Pancreas (tissue), 10 donors: ENCODE measurements around the gene PRL. TPM values are rescaled to one million over a fixed set of nuclear protein-coding genes. Genes with fewer than 3 reads are reported as not detected.

ENCODE experiments used
- ATAC-seq, 4 donors: fragments of 200-7000 bp; cut with Tn5 transposase; one replicate each; pipeline versions ENCODE4 v1.8.0 to v1.9.1; 2020; ENCODE audit warnings: mild to moderate bottlenecking in 4 of 4, moderate library complexity in 4 of 4
- DNase-seq, 6 donors: peaks; one replicate each; pipeline ENCODE4 v3.0.0-alpha.2; 2020
- FAIRE-seq: peaks from 2 replicates; lab custom pipeline; 2012; peaks lifted over from hg19 to GRCh38; lab: Jason Lieb, UNC
- H3K27ac ChIP-seq, 4 donors: fragments of 200-600 bp; sonication (generic); 1 replicate in 3 of 4; 2 replicates in 1 of 4; pipeline versions ENCODE4 v1.5.0 to v1.8.0; 2020
- H3K27me3 ChIP-seq, 4 donors: fragments of 200-600 bp; one replicate each; pipeline ENCODE4 v1.8.0; 2021
- H3K36me3 ChIP-seq, 3 donors: fragments of 200-600 bp; sonication (generic) in 1 of 3; one replicate each; pipeline versions ENCODE4 v1.5.0 to v1.8.0; 2020 to 2021
- H3K4me1 ChIP-seq, 3 donors: fragments of 200-600 bp; one replicate each; pipeline ENCODE4 v1.8.0; 2021
- H3K4me3 ChIP-seq, 4 donors: fragments of 200-600 bp; sonication (generic) in 2 of 4; one replicate each; pipeline versions ENCODE4 v1.5.0 to v1.8.0; 2020 to 2021
- H3K9me3 ChIP-seq, 4 donors: fragments of 200-600 bp; one replicate each; pipeline ENCODE4 v1.8.0; 2021
- WGBS, 2 donors: extraction: QIAGEN DNeasy Blood & Tissue Kit; methylation state at CpG; one replicate each; pipeline ENCODE4 v1.1.7; 2013; 5-methylcytosine and 5-hydroxymethylcytosine counted together
- intact Hi-C, 3 donors: fragments of 100-400 bp; cut with DNase I; formaldehyde crosslinking; loops; one replicate each; pipeline versions ENCODE4 v1.11.1 to v1.14.2; 2022
- polyA plus RNA-seq, 2 donors: library from polyadenylated mRNA; stranded (reverse); fragments of 200-250 nt; gene quantifications; one replicate each; pipeline ENCODE4 v1.2.3, GENCODE V29; 2013
- total RNA-seq, 6 donors: library from RNA; stranded (reverse); fragmentation: NEBNext Ultra II Directional in 4 of 6; extraction: Animal tissue kit (Norgen Biotek cat#: 25700) in 4 of 6; gene quantifications; one replicate each; pipeline versions ENCODE4 v1.2.1 to v1.2.4, GENCODE V29; 2021 to 2023
- TF ChIP-seq, protein P1 (sequence below), 4 donors: fragments of 200-600 bp; sonication (generic) in 3 of 4; IDR thresholded peaks; one replicate each; pipeline versions ENCODE4 v1.5.0 to v1.8.0; 2021; ENCODE audit warnings: antibody characterized with exemption in 4 of 4
- donor health status: healthy with polysubstance abuse.
- donor health status: DM: no; HTN: no; CAD: no; lungs with moderate emphysema.
- donor health status: DM: no; HTN: no; CAD: no.
- donor health status: control.
- donor health status: control.
- donor health status: Bipolar disorder and iron deficiency.
- donor health status: DM: yes; HTN: yes; CAD: no.
- donor health status: DM: no; HTN: no; CAD: no.
- donor health status: DM: no; HTN: no; CAD: no.
- donor health status: DM: yes; HTN: yes; CAD: no.

PRL gene
- total and polyA plus RNA-seq, 8 donors = not detected

DNA sequence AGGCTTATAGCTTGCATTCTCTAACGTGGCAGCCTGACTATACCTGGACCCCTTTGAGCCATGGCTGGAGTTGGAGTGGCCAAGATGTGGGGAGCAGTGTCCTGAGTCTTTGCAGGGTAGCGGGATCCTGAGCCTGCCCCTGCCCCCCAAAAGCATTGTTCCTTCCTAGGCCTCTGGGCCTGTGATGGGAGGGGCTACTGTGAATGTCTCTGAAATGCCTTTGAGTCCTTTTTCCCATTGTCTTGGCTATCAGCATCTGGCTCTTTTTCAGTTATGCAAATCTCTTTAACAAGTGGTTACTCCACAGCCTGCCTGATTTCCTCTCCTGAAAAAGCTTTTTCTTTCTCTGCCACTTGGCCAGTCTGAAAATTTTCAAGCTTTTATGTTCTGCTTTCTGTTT, 17.0 kb upstream of the PRL start:
- Histone ChIP-seq H3K4me1 (no peaks in the 10 kb centered on the region), H3K9me3 (peaks cover 0 to 6% (median 0%) of the 10 kb centered on the region in 4 donors), H3K4me3 (no peak overlapping the region), H3K36me3 (no peaks in the 10 kb centered on the region), H3K27me3 (no peaks in the 10 kb centered on the region), H3K27ac (no peak overlapping the region)
- ATAC-seq (no peak), DNase-seq (no peak), FAIRE-seq (no peak)
- TF ChIP-seq, protein P1, sequence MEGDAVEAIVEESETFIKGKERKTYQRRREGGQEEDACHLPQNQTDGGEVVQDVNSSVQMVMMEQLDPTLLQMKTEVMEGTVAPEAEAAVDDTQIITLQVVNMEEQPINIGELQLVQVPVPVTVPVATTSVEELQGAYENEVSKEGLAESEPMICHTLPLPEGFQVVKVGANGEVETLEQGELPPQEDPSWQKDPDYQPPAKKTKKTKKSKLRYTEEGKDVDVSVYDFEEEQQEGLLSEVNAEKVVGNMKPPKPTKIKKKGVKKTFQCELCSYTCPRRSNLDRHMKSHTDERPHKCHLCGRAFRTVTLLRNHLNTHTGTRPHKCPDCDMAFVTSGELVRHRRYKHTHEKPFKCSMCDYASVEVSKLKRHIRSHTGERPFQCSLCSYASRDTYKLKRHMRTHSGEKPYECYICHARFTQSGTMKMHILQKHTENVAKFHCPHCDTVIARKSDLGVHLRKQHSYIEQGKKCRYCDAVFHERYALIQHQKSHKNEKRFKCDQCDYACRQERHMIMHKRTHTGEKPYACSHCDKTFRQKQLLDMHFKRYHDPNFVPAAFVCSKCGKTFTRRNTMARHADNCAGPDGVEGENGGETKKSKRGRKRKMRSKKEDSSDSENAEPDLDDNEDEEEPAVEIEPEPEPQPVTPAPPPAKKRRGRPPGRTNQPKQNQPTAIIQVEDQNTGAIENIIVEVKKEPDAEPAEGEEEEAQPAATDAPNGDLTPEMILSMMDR (IDR thresholded peaks at IDR 0.05) = no peak
- intact Hi-C loops = no loop called here
- 92 to 97% methylated on average over 2 of the region's 2 CpGs for WGBS, 2 donors

DNA sequence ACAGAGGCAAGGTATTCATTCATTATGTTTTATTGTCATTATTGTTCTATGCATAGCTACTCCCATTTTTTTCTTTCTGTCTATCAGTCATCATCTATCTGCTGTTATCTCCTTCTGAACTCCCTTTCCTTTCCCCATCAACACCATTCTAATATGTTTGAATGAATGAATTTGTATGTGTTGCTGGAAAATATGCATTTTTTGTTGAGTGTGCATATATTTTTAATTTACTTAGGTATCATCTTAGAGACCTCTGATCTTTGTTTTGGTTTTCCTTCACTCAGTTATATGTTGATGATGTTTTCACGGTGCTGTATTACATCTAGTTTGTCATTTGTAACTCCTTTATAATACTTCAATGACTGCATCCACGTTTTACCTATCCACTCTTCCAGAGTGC, 12.1 kb upstream of the PRL start:
- Histone ChIP-seq H3K4me1 (no peaks in the 10 kb centered on the region), H3K4me3 (no peak overlapping the region), H3K27ac (no peak overlapping the region), H3K9me3 (peaks cover 0 to 6% (median 0%) of the 10 kb centered on the region in 4 donors), H3K27me3 (no peaks in the 10 kb centered on the region), H3K36me3 (no peaks in the 10 kb centered on the region)
- FAIRE-seq = no peak
- TF ChIP-seq, protein P1 (IDR thresholded peaks at IDR 0.05) = no peak
- no peak for DNase-seq
- 59 to 73% methylated on average over 2 of the region's 2 CpGs for WGBS, 2 donors
- ATAC-seq = no peak
- intact Hi-C loops = no loop called here

DNA sequence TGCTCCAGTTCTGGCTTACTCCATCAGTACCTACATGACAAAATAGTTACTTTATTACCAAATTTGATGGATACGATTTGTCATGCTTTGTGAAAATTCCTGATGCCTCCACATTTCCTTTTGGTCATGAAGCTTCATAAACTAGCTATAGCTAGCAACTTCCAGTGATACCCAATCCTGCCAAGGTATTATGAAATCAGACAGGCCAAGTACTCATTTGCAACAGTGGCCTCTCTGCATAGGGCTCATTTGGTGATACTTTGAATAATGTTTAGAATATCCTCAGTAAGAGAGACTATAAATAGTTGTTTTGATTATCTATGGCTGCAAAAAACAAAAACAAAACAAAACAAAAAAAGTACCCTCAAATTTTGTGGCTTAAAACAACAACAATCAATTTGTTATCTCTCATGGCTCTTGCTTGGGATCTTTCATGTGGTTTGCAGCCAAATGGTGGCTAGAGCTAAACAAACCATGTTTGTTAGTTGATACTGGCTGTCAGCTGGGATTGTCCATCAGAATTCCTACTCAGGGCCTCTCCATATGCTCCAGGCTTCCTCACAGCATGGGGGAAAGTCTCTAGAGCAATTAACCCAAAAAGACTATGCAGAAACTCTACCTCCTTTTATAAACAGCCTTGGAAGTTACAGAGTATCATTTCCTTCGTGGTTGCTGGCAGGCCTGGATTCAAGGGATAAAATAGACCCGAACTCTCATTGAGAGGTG, 10.1 kb upstream of the PRL start:
- ATAC-seq = no peak
- H3K4me1 ChIP-seq = no peaks in the 10 kb centered on the region
- no peak overlapping the region for H3K4me3 ChIP-seq
- no peak for FAIRE-seq
- H3K9me3 ChIP-seq = peaks cover 0 to 6% (median 0%) of the 10 kb centered on the region in 4 donors
- intact Hi-C loops = no loop called here
- WGBS, 2 donors = 91 to 95% methylated on average over 3 of the region's 3 CpGs
- no peak for DNase-seq
- H3K36me3 ChIP-seq = no peaks in the 10 kb centered on the region
- H3K27ac ChIP-seq = no peak overlapping the region
- TF ChIP-seq, protein P1 (IDR thresholded peaks at IDR 0.05) = no peak
- H3K27me3 ChIP-seq = no peaks in the 10 kb centered on the region

DNA sequence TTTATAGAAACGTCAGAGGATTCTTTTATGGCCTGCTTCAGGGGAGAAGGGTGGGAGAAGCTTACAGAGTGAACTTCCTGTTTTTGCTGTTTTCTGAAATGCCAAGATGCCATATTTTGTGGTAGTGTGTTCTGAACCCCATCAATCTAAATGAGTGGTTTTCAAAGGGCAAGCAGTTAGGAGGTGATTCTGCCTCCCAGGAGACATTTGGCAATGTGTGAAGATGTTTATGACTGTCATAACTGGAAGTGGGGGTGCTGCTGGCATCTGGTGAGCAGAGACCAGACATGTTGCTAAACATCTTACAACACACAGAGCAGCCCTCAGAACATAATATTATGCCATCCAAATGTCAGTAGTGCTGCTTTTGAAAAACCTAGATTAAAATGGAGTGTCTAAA, 6.0 kb upstream of the PRL start:
- Histone ChIP-seq H3K9me3 (no peaks in the 10 kb centered on the region), H3K4me3 (no peak overlapping the region), H3K27ac (no peak overlapping the region), H3K36me3 (no peaks in the 10 kb centered on the region), H3K27me3 (no peaks in the 10 kb centered on the region), H3K4me1 (no peaks in the 10 kb centered on the region)
- TF ChIP-seq, protein P1 (IDR thresholded peaks at IDR 0.05) = no peak
- no peak for FAIRE-seq
- intact Hi-C loops = no loop called here
- DNase-seq = no peak
- ATAC-seq = no peak
- 58 to 67% methylated on average over 1 of the region's 1 CpG for WGBS, 2 donors

DNA sequence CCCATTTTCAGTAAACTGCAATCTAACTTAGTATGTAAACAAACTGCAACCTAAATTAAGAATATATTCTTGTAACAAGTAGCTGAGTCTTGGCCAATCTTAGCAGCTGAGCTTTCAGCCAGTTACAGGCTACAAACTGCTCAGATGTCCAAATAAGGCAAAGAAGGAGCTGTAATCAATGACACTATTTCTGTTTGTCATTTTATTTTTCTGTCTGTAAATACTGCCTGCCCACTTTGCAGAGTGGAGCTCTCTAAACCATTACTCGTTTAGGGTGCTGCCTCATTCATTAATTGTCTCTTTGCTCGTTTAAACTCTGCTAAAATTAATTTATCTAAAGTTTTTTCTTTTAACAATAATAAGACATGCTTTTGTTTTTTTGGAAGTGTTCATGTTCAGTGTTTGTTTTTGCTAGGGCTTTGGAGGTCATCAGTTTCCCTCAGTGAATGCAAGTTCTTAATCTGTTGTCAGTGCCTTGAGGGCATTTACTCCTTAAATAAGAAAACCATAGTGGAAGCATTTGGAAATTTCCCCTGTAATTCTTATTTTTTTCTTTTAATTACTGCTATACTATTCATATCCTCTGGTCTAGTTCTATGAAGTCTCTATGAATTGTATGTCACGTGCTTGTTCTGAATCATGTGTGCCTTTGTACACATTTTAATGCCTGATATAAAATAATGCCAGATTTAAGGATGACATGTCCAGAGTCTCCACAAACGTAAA, 3.6 kb upstream of the PRL start:
- TF ChIP-seq, protein P1 (IDR thresholded peaks at IDR 0.05) = no peak
- H3K4me3 ChIP-seq = no peak overlapping the region
- no peak for FAIRE-seq
- H3K36me3 ChIP-seq = no peaks in the 10 kb centered on the region
- no peak for ATAC-seq
- 66 to 76% methylated on average over 4 of the region's 4 CpGs for WGBS, 2 donors
- no peak for DNase-seq
- H3K9me3 ChIP-seq = no peaks in the 10 kb centered on the region
- H3K27ac ChIP-seq = no peak overlapping the region
- intact Hi-C loops = no loop called here
- H3K27me3 ChIP-seq = peaks cover 0 to 5% (median 0%) of the 10 kb centered on the region in 4 donors
- H3K4me1 ChIP-seq = no peaks in the 10 kb centered on the region
